ENCODE data around the gene SEC14L2. TPM values are rescaled to one million over a fixed set of nuclear protein-coding genes. Genes with fewer than 3 reads are reported as not detected.

SEC14L2 gene
- total and polyA plus RNA-seq, 2 of the 4 experiments (the other 2 are of a cell fraction) = 38.7 to 54.8 TPM

- intact Hi-C loops (cut with micrococcal nuclease) (no loop called here), dilution Hi-C loops (cut with HindIII; ENCODE audit: low sequenced_read_pairs, unreplicated experiment) (no loop called here), in situ Hi-C loops (cut with MboI; ENCODE audit: low sequenced_read_pairs) (no loop called here)
- Histone ChIP-seq H2BK20ac (ENCODE audit: low read depth, low read length) (no peak overlapping the region), H3K36me3 (ENCODE audit: control insufficient read depth, insufficient read depth, low read length) (peaks cover 59% of the 10 kb centered on the region), H4K20me1 (ENCODE audit: insufficient read depth, low read length) (no peaks in the 10 kb centered on the region; the same call in 1 of the 2 replicates), H2BK120ac (ENCODE audit: low read depth, low read length) (no peak overlapping the region), H3K18ac (ENCODE audit: low read depth, low read length) (no peak overlapping the region), H2BK15ac (ENCODE audit: low read depth, low read length) (no peak overlapping the region), H2BK5ac (ENCODE audit: low read depth, low read length, poor library complexity, severe bottlenecking) (no peak overlapping the region), H3K9ac (ENCODE audit: low read depth, low read length) (no peak overlapping the region), H3K23ac (ENCODE audit: low read depth, low read length) (no peak overlapping the region), H3K9me3 (ENCODE audit: control insufficient read depth, insufficient read depth, low read length) (no peaks in the 10 kb centered on the region), H4K8ac (ENCODE audit: low read depth in 2 of 2, low read length in 2 of 2) (no peak overlapping the region), H3K79me1 (ENCODE audit: low read depth in 1 of 2, low read length in 2 of 2) (peaks cover 18 to 42% of the 10 kb centered on the region in 2 experiments), H4K91ac (ENCODE audit: insufficient read depth, low read depth, low read length) (no peak overlapping the region), H3K9me1 (ENCODE audit: insufficient read depth, low read length) (peaks cover 11% of the 10 kb centered on the region), H3K4me1 (ENCODE audit: control insufficient read depth, insufficient read depth, low read length) (peaks cover 8% of the 10 kb centered on the region), H3K4me3 (ENCODE audit: insufficient read depth, low read depth, low read length) (no peak overlapping the region), H2AFZ (replicated peaks; ENCODE audit: low read length, poor library complexity) (no peak overlapping the region), H3K56ac (ENCODE audit: extremely low read depth, insufficient read depth, low read length) (no peak overlapping the region), H3K27ac (ENCODE audit: insufficient read depth, low read length) (no peak overlapping the region), H3K14ac (replicated peaks; ENCODE audit: low read depth, low read length) (no peak overlapping the region), H4K5ac (ENCODE audit: low read depth, low read length) (no peak overlapping the region), H3K4ac (ENCODE audit: low read depth, low read length) (no peak overlapping the region), H3K4me2 (ENCODE audit: low read depth, low read length) (no peak overlapping the region), H2AK5ac (ENCODE audit: low read depth, low read length) (no peak overlapping the region), H2AK9ac (replicated peaks; ENCODE audit: low read depth, low read length, poor library complexity) (no peak overlapping the region), H3K27me3 (ENCODE audit: control insufficient read depth, insufficient read depth, low read length) (no peaks in the 10 kb centered on the region)
- DNase-seq = no peak
- TF ChIP-seq MAFK (IDR thresholded peaks at IDR 0.05; ENCODE audit: low read depth, low read length) (no peak), MXI1 (IDR thresholded peaks at IDR 0.05; ENCODE audit: borderline replicate concordance, low read depth, low read length) (no peak), MAZ (IDR thresholded peaks at IDR 0.05; ENCODE audit: borderline replicate concordance, low read depth, low read length) (no peak), POLR2A (IDR thresholded peaks at IDR 0.05; ENCODE audit: low read depth, low read length) (no peak), SMC3 (IDR thresholded peaks at IDR 0.05; ENCODE audit: low read depth, low read length) (no peak), CEBPB (IDR thresholded peaks at IDR 0.05; ENCODE audit: low read depth, low read length) (no peak)
- CTCF ChIA-PET = no interaction called here
- WGBS, 2 experiments (ENCODE audit: extremely low coverage in 2 of 2, insufficient read length in 1 of 2) = 90% methylated on average over 2 of the region's 3 CpGs; no CpG with 5 or more reads in 1 of the 2 experiments
- POLR2A ChIA-PET (ENCODE audit: unreplicated experiment) = no interaction called here
- no peak for ATAC-seq (ENCODE audit: low read depth)
- BruUV-seq (replicated peaks) = no TSS peak
Measured at GRCh38 chr22:30411780-30412179, 15.0 kb downstream of the SEC14L2 start.
